HG03342 (cell line): ENCODE data around the gene ERC2.

Source experiments
- ATAC-seq: cut with Tn5 transposase; IDR thresholded peaks from one replicate; pipeline ENCODE4 v1.9.1; 2021; ENCODE audit warnings: mild to moderate bottlenecking, moderate library complexity; ENCODE audit not compliant: unreplicated experiment

The ERC2 gene

DNA sequence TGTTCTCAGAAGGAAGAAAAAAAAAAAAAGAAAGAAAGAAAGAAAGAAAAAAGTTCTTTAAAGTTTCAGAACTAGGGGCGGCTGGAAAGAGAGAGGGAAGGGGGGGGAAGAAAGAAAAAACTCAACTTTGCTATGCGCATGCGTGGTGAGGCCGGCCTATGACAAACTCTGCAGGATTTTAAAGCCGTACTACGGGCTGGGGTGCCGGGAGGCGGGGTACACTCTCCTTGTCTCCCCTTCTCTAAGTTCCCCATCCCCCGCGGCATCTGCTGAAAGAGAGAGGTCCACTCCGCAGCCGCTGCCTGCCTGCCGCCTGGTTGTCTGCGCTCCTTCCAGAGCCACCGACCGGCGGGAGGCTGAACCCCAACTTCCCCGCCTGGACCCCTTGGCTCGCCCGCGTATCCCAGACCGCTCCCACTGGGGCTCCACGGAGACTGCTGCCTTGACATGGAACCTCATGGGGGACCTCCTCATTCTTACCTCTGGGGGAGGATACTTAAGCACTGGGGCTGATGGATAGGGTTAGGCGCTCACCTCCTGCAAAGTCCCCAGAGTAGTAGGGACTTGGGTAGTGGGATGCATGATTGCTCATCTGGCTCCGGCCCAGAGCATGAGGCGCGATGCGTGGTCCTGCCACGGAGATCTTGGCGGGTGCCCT is 979.7 kb downstream of the ERC2 start:
- no peak for ATAC-seq

DNA sequence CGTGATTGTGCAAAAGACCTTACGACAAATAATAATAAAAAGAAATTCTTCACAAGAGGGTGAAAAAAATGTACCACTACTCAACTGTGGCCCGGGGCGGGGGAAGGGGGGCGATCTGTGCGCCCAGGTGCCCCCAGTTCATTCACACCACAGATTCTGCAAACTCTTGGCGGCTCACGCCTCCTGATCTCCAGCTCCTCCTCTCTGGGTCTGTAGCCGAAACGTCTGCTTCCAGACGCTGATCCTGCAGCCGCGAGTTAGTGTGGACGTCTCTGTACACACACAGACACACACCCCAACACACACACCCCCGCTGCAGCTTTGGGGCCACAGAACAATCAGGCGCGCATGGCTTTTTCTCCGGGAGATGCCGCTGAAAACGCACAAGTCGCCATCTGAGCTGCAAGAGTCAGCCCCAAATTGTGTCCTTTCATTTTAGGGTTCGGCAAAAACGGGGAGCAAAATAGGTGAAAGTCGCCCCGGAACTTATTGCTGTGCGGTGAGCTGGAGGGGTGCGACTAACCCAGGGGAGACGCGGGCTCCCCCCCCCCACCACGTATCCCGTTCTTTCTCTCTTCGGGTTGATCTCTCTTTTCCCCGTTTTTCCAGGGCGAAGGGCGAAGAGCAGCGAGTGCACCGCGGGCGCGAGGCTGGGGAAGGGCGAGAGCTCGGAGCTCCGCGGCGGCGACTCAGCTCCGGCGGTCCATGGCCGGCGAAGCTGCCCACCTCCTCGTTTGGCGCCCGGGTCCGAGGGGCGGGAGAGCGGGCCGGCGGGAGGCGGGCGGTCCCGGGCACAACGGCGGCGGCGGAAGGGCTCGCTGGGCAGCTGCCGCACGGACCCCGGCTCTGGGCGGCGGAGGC is 980.7 kb downstream of the ERC2 start:
- ATAC-seq, result no peak

DNA sequence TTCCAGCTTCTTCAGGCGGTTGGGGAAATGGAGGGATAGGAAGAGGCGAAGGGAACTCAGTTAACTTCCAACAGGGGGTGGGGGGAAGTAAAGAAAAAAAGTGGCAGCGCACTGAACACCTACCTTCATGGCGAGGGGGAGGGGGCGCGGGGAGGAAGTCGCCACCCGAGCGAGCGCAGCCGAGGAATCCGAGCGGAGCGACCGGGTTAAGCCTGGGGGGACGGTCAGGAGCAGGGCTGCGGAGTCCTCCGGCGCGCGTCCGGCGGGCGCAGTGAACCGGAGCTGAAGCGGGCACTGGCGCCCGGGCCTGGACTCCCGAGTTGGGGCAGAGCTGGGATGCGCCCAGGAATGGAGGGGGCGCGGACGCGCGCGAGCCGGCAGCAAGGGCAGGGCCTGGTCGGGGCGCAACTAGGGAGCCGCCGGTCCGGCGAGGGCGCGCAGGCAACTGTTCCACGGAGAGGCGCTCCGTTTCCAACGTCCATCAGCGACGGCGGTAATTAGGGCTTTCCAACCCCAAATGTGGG is 981.3 kb downstream of the ERC2 start, which contains the start of gene WNT5A:
Gene WNT5A (minus strand): TSS at position 450 of the 524 bp plus-strand sequence. CDS start 321 bp downstream, at position 129.
- ATAC-seq, result no peak

DNA sequence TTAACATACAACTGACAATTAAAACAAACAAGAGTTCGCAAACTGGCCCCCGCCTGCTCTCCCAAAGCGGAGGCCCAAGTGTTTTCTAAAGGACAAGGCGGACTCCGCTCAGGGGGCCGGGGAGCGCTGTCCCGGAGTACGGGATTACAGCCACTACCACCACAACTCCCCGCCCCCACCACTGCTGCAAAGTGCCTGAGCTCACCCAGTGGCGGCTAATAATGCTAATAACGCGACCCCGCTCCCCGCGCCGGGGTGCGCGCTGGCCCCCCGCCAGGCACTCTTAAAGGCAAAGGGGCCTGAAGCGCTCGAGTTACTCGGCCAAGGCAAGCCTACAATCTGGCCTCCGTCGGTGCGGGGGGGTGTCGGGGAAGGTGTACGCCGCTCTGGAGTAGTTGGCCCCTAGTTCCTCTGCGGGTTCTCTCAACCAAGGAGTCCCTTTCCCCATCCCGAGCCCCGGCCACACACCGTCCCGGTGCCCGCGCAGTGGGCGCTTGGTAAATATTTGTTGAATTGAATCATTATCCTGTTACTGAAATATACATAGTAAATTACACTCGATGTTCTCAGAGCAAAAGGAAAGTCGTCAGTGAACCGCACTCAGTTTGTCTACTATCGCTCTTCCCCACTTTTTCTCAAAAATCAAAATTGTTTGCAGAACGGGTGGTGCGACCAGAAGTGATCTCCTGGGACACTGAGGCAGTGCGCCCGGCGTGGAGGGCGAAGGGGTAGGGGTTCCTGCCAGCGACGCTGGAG is 982.0 kb downstream of the ERC2 start:
- no peak for ATAC-seq

DNA sequence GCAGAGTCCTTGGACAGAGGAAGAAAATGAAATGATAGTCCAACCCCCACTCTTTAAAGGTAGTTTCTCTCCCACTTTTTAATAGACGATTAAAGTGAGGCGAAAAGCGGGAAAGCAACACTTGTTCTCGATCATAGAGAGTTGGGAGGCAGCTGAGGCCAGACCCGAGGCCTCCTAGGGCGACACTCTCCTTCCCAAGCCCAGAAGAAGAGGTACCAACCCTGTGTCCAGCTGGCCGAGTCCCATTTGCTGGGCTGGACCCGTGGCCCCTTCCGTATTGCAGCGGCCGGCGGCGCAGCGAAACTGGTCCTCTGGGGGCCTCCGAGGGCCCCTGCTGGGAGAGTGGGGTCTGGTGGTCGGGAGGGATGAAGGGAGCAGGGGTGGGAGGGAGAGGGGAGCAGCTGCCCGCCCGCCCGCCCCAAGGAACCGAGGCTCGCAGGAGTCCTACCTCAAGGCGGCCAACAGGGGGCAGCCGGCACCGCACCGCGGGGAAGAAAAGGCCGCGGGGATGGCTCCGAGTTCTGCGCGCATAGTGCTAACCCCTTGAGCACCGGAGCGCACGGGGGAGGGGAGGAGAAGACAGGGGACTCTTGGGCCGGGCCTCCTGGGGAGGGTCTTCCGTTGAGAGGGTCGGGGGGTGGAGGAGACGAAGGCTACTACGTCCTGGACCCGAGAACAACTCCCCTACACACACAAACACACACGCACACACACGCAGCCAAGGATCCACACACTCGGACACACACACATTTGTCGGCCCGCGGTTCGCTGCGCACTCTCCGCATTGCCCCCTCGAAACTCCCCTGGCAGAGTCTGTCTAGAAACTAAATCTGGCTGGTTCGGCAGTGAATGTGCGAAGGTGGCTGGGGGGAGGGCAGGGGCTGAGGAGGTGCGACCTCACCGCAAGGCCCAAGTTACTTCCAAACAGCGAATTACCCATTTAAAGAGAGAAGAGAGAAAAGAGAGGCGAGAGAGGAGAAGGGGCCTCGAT is 983.2 kb downstream of the ERC2 start:
- ATAC-seq, result peak; percentile 69

DNA sequence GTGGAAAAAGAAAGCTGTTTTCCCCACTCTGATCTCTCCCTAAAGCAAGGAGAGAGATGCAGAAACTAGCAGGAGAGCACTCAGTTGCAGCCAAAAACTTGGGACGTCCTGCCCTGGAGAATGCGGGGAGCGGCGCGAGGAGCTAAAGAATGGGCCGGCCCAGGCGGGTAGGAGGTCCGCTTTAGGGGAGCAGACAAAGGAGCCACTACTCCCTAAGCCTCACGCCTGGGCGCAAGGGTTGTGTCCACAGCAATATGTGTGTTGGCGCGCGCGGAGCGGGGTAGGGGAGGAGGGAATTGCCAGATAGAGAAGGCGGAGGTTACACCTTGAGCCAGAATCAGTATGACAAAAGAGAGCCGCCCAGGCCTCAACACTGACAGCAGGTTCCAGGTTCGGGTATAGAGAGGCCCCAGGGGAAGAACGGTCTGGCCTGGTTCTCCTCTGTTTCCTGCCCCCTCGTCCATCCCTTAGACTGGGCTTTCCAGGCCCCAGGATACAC is 984.0 kb downstream of the ERC2 start:
- ATAC-seq, result no peak

DNA sequence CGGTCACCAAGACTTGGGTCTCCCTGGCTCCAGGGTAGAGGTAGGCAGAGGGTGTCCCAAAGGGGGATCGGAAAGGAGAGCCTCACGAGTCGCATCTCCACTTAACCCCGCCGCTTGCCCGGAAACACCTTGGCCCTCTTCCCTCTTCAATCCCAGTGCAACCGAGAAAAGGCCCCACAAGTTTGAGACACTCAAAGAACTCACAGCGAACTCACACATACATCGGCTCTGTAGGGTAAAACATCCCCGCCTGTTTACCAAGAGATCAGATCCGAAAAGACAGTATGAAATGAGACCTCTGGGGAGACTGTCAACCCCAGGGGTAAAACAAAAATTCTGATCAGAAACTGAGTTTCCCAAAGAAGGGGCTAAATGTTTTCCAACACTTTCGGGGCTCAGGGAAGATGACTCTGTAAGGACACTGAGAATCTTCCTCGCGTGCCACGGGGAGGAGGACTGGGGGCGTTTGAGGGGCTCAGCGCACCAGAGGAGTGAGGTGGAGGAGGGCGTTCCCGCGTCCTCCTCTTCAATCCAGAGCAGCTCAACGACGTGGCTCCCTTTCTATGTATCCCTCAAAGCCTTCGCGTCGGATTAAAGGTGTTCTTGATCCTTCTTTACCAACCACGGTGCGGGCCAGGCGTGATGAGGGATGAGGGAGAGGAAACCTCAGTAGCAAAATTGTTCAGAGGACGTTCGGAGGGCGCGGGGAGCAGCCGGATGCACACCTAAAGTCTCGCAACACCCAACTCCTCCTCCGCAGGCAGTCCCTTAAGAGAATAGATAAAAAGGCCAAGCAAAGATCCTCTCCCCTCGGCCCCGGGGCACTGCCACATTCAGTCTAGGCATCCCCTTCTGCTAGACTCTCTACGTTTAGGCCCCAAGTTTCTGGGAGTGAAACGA is 984.8 kb downstream of the ERC2 start:
- ATAC-seq, result no peak

DNA sequence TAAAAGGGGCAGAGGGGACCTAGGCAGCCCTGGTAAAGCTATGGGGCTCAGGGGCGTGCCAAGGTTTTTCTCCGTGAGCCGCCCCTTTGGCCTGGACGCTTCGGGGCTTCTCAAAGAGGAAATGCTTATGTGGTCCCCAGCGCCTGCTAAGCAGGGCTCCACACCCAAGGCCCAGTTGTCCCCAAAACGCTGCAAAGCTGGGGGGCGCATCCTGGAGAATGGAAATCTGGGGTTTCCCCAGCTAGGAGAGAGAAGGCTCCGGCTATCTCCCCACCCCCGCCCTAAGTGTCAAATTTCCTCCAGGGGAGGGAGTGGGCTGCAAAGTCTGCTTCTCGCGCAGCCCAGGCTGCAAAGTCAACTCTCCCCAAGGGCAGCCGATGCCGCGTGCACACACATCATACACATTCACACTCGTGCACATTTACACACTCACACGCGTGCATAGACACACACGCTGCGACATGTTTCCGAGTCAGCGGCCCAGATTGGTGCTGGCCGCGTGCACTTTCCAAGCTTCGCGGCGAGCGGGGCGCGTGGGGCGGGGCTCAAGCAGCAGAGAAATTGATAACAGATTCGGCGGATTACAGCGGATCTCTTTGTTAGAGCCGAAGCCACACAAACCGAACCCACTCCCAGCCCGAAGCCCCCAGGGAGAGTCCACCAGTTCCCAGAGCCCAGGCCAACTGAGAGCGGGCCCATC is 985.6 kb downstream of the ERC2 start:
- no peak for ATAC-seq

DNA sequence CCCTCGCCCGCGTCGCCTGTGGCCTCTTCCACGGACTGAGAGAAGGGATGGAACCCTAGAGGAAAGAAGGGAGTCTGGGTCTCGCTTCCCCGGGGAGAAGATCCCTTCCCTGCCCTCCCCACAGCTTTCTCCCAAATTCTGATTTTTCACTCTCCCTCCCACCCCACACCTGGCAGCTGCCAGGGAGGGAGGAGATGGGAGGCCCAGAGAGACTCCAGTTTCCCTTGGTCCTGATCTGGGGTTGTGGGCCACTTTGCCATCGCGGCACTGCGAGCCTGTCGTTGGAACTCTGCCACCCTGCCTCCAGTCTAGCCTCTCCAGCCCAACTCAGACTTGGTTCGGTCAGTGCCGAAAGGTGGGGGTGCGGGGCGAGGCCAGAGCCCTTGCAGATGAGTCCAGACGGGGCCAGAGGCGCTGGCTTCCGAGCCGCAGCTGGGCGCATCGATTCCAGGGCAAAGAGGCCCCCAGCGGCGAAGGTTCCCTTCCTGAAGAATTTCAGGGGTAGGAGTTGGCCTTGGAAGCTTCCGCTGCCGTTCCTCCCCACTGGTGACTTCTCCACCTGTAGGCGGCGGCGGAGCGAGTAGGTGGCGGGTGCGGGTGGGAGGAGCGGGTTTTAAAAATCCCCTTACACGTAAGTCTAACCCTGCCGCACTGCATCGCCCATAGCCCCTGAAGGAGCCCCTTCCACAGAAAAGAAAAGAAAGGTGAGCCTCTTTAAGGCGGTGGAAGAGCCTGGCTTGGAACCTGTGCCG is 986.3 kb downstream of the ERC2 start:
- no peak for ATAC-seq

DNA sequence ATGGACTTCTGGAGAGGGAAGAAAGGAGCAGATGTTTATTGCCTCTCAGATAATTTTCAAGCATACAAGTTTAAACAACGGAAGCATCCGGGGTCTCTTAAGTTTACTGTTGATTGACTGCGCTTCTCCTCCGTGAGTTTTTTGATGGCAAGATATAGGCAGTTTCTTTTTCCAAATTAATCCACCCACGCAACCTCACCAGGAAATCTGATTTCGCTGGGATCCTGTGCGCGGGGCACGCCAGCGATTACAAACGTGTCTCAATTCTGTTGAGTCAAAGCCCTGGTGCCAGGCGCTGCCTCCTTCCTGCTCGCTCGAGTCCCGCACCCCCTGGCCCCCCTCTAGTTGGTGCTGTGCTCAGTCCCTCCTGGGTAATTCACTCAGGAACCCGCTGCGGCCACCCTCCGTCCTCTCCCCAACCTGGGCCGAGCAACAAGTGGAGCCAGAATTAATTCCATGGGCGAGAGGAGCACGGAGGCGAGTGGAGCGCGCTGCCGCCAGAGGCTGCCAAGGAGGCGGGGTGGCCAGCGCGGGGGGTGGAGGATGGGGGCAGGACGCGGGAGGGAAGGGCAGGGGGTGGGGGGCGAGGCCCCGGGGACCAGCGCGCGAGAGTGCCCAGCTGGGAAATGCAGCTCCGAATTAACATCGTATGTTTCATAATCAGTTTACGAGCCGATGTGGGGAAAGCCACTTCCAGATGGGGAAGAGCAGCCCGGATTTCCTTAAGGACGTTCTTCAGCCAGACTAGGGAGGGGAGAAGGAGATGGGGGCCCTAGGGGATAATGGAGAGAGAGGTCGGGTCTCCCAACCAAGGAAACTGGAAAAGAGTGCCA is 987.1 kb downstream of the ERC2 start:
- ATAC-seq, result no peak

DNA sequence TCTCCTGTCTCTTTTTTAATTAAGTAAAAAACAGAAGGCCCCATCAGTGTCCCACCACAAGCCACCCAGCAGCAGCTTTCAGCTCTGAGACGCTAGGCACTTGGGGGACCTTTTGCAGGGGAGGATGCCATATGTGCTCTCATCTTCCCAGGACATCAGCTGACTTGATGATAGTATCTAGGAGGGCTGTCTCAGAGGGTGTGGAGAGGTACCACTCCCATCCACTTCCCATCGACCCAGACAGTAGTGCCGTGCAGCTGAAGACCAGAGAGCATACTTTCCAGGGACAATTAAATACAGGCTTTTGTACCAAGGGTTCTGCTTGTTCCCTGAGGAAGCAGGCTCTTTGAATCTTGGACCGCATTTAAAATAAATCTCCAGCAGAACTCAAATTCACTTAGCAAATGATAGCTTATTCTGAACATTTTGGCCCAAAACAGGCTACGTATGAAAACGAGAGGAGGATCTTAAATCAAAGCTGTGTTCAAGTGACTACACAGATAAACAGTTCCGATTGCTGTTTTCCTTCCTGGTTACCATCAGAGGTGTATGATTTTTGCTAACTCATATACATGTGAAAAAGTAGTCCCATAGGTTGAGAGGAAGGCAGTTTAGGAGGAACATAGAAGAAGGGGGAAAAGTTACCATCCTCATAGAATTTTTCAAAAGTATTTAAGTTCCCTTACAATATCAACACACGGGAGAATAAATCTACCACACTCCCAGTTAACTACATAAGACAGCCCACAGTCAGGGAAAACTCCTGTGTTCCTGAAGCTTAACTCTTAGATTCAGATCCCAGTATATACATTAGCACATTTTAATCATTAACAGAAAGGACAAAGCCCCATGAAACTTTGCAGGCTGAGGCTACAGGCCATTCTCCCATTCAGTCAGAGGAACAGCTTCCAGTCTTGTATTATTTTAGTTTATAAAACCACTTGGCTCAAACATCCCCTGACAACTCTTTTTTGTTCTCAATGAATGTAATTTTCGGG is 990.7 kb downstream of the ERC2 start:
- no peak for ATAC-seq

DNA sequence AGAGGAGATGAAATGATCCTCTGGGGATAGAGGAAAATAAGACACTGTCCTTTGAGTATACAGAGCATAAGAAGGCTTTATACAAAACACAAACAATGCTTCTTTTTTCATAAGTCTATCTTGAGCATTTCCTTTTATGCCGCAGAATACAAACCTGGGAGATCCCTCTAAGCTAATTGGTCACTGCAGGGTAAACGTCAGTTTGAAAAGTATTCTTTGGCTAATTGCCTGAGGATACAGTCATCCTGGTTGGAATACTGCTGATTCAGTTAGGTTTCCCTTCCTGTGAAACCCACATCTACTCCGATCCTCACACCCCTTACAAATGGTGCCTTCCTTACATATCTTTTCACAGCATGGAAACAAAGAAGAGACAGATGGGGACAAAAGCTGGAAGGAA is 991.8 kb downstream of the ERC2 start:
- no peak for ATAC-seq

DNA sequence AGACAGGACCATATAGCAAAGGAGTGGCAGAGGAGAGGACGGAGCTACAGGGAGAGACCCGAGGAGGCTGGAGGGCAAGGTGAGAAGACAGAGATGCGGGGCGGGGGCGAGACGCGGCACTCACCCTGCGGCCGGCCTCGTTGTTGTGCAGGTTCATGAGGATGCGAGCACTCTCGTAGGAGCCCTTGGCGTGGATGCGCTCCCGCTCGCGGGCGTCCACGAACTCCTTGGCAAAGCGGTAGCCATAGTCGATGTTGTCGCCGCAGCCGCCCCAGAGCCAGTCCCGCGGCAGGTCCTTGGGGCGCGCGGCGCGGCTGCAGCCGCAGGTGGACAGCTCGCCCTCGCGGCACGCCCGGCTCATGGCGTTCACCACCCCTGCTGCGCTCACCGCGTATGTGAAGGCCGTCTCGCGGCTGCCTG is 994.0 kb downstream of the ERC2 start:
- ATAC-seq, result no peak

DNA sequence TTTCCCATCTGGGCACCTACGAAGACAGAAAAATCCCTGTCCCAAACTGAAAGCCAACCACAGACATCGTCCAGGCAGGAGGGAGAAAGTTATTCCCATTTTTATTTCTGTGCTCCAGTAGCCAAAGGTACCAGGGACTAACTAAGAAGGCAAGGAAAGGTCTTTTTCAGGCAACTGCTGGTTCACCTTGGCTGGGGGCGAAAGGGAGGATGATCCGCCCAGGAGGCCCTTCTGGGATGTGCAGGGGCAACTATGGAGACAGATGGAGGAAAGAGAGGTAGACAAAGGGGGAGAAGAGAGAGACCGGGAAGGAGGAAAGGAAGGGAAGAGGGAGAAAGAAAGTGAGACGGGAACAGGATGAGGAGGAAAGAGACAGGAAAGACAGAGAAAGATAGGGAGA is 994.5 kb downstream of the ERC2 start:
- ATAC-seq, result no peak

DNA sequence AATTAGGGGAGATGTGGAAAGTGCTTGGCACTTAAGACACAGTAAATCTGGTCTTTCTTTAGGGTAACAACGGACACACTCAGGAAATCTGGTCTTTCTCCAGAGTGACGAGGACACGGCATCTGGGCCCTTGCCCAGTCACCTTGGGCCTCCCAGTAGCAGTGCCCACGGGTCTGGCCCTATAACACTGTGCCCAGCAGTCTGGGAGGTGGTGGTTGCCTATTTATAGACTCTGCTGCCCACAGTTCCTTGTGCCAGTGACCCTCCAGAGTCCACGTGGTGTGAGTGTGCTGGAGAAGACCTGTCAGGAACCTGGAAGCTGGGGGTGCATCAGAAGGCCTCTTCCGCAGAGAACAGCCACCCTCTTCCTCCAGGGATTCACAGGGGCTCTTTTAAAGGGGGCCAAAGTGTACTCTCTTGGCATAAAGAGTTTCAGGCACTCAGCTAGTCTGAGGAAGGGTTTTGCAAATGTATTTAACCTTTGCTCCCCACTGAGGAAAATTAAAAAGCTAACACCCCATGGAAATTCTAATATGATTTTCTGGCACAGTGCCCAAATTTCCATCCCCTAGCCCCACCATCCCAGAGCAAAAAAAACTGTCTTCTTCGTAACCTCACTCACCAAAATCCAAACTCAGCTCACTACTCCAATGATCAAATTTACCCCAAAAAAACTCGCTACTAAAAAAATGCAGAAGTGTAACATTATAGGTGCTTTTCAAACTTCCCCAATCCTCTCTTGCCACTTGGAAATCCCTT is 996.6 kb downstream of the ERC2 start:
- ATAC-seq, result no peak
